Small intestine (tissue), 7 donors: ENCODE results near the gene TAS1R1. TPM values are rescaled to one million over a fixed set of nuclear protein-coding genes. Genes with fewer than 3 reads are reported as not detected.

ENCODE experiments used
- DNase-seq, 2 donors: peaks; one replicate each; pipeline versions ENCODE4 v3.0.0 to v3.0.0-alpha.2; 2013
- FAIRE-seq: peaks from 2 replicates; lab custom pipeline; 2012; peaks lifted over from hg19 to GRCh38; lab: Jason Lieb, UNC
- H3K27ac ChIP-seq, 3 donors: one replicate each; pipeline ENCODE4 v1.5.1; 2013; ENCODE audit warnings: low read length in 2 of 3, mild to moderate bottlenecking in 2 of 3, control low read depth in 1 of 3, inconsistent platforms in 1 of 3, low read depth in 1 of 3, moderate library complexity in 1 of 3
- H3K27me3 ChIP-seq, 3 donors: one replicate each; pipeline ENCODE4 v1.6.1; 2013; ENCODE audit warnings: low read length in 3 of 3, inconsistent platforms in 1 of 3; ENCODE audit not compliant: control insufficient read depth in 3 of 3, insufficient read depth in 3 of 3
- H3K36me3 ChIP-seq, 3 donors: one replicate each; pipeline ENCODE4 v1.6.1; 2013; ENCODE audit warnings: low read length in 3 of 3, inconsistent platforms in 1 of 3, low read depth in 1 of 3, mild to moderate bottlenecking in 1 of 3, moderate library complexity in 1 of 3; ENCODE audit not compliant: control insufficient read depth in 3 of 3, insufficient read depth in 2 of 3
- H3K4me1 ChIP-seq, 3 donors: one replicate each; pipeline ENCODE4 v1.6.1; 2013; ENCODE audit warnings: low read length in 2 of 3, inconsistent platforms in 1 of 3, low read depth in 1 of 3, mild to moderate bottlenecking in 1 of 3, moderate library complexity in 1 of 3; ENCODE audit not compliant: control insufficient read depth in 3 of 3, insufficient read depth in 2 of 3
- H3K4me3 ChIP-seq, 3 donors: one replicate each; pipeline ENCODE4 v1.5.1; 2013; ENCODE audit warnings: low read length in 3 of 3, control low read depth in 1 of 3, inconsistent platforms in 1 of 3, low read depth in 1 of 3, mild to moderate bottlenecking in 1 of 3, moderate library complexity in 1 of 3
- H3K9me3 ChIP-seq, 2 donors: one replicate each; pipeline ENCODE4 v1.6.1; 2013; ENCODE audit warnings: low read depth in 1 of 2, low read length in 1 of 2; ENCODE audit not compliant: control insufficient read depth in 2 of 2, insufficient read depth in 1 of 2
- WGBS, 3 donors: extraction: QIAGEN DNeasy Blood & Tissue Kit; methylation state at CpG; one replicate each; pipeline ENCODE4 v1.1.7; 2013; 5-methylcytosine and 5-hydroxymethylcytosine counted together
- polyA plus RNA-seq, 4 donors: library from polyadenylated mRNA; stranded (reverse) in 3 of 4; unstranded in 1 of 4; fragments of 200-250 nt in 3 of 4; fragments of 120-200 nt in 1 of 4; gene quantifications; one replicate each; pipeline versions ENCODE4 v1.2.1 to v1.2.3, GENCODE V29; 2013
- donor health status: healthy with polysubstance abuse.
- donor health status: control.
- donor health status: control.
- donor health status: Bipolar disorder and iron deficiency.
- donor health status: healthy.

Gene TAS1R1
- polyA plus RNA-seq, 4 donors = 0.07 to 0.27 (median 0.13) TPM; not detected in 1

DNA sequence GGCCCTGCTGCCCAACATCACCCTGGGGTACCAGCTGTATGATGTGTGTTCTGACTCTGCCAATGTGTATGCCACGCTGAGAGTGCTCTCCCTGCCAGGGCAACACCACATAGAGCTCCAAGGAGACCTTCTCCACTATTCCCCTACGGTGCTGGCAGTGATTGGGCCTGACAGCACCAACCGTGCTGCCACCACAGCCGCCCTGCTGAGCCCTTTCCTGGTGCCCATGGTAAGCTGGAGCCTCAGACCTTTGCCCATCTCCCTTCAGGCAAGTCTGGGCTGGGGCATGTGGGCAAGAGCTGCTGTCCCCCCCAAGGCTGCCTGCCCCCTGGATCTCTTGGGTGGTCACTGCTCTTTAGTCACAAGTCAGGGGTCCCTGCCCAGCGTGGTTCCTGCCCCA lies 15.9 kb downstream of the TAS1R1 start:
- Histone ChIP-seq H3K4me3 (no peak overlapping the region), H3K27me3 (peaks cover 0 to 2% (median 0%) of the 10 kb centered on the region in 3 donors), H3K27ac (no peak overlapping the region), H3K9me3 (peaks cover 0 to 6% of the 10 kb centered on the region in 2 donors), H3K36me3 (no peaks in the 10 kb centered on the region), H3K4me1 (no peaks in the 10 kb centered on the region)
- FAIRE-seq (no peak), DNase-seq (no peak)
- WGBS, 3 donors = 64 to 78% (median 78%) methylated on average over 4 to 5 of the region's 5 CpGs

DNA sequence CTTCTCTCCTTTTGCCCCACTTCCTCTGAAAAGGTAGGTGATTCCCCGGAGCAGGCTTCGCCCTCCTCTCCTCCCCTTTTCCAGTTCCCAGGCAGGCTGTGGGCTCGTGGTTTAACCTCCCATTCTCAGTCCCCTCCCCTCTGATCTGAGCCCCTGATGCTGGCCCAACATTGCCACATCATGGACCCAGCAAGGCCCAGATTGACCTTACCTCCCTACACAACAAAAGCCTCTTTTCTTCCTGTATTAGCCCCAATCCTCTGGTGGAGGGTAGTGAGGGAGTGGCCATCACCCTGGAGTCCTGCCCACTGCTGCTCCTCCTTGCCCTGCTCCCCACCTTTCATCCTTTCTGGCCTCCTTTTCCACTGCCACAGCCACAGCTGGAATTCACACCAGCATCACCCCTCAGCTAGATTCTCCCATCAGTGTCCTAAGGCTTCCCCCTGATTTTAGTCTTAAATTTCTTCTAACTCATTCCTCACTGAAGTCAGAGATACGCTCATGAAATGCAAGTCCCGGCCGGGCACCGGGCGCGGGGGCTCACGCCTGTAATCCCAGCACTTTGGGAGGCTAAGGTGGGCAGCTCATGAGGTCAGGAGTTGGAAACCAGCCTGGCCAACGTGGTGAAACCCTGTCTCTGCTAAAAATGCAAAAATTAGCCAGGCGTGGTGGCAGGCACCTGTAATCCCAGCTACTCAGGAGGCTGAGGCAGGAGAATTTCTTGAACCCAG lies 17.7 kb downstream of the TAS1R1 start:
- no peaks in the 10 kb centered on the region for H3K4me1 ChIP-seq
- 68 to 77% (median 77%) methylated on average over 12 of the region's 12 CpGs for WGBS, 3 donors
- H3K36me3 ChIP-seq = no peaks in the 10 kb centered on the region
- H3K27me3 ChIP-seq = peaks cover 0 to 2% (median 0%) of the 10 kb centered on the region in 3 donors
- H3K4me3 ChIP-seq = no peak overlapping the region
- peaks cover 0 to 6% of the 10 kb centered on the region in 2 donors for H3K9me3 ChIP-seq
- no peak overlapping the region for H3K27ac ChIP-seq
- DNase-seq = no peak
- no peak for FAIRE-seq

DNA sequence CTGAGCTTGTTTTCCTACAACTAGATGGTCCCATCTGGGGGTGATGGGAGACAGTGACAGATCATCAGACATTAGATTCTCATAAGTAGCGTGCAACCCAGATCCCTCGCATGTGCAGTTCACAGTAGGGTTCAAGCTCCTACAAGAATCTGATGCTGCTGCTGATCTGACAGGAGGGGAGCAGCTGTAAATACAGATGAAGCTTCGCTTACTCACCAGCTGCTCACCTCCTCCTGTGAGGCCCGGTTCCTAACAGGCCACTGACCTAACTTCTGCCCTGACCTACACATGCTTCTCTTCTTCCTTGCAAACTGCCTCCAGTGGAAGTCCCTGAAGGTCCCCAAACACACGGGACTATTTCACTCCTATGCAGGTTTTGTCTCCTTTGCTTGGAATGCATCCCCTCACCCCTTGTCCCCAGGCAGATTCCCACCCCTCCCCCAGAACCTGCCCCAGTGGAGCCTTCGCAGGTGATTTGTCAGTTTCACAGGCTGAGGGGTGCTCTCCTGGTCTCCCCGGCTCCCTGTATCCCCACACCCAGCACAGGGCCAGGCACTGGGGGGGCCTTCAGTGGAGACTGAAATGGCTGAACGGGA lies 19.0 kb downstream of the TAS1R1 start:
- DNase-seq (no peak), FAIRE-seq (no peak)
- H3K27ac ChIP-seq = no peak overlapping the region
- 78 to 86% (median 79%) methylated on average over 8 of the region's 8 CpGs for WGBS, 3 donors
- no peaks in the 10 kb centered on the region for H3K36me3 ChIP-seq
- H3K9me3 ChIP-seq = peaks cover 0 to 6% of the 10 kb centered on the region in 2 donors
- peaks cover 0 to 2% (median 0%) of the 10 kb centered on the region in 3 donors for H3K27me3 ChIP-seq
- H3K4me3 ChIP-seq = no peak overlapping the region
- peaks cover 0 to 2% (median 0%) of the 10 kb centered on the region in 3 donors for H3K4me1 ChIP-seq

DNA sequence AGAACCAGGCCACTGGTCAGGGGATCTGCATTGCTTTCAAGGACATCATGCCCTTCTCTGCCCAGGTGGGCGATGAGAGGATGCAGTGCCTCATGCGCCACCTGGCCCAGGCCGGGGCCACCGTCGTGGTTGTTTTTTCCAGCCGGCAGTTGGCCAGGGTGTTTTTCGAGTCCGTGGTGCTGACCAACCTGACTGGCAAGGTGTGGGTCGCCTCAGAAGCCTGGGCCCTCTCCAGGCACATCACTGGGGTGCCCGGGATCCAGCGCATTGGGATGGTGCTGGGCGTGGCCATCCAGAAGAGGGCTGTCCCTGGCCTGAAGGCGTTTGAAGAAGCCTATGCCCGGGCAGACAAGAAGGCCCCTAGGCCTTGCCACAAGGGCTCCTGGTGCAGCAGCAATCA lies 19.7 kb downstream of the TAS1R1 start:
- Histone ChIP-seq H3K9me3 (peaks cover 0 to 6% of the 10 kb centered on the region in 2 donors), H3K27ac (no peak overlapping the region), H3K4me1 (peaks cover 0 to 6% (median 0%) of the 10 kb centered on the region in 3 donors), H3K27me3 (peaks cover 0 to 2% (median 0%) of the 10 kb centered on the region in 3 donors), H3K36me3 (no peaks in the 10 kb centered on the region), H3K4me3 (no peak overlapping the region)
- 79 to 83% (median 80%) methylated on average over 14 of the region's 14 CpGs for WGBS, 3 donors
- DNase-seq (no peak), FAIRE-seq (no peak)

DNA sequence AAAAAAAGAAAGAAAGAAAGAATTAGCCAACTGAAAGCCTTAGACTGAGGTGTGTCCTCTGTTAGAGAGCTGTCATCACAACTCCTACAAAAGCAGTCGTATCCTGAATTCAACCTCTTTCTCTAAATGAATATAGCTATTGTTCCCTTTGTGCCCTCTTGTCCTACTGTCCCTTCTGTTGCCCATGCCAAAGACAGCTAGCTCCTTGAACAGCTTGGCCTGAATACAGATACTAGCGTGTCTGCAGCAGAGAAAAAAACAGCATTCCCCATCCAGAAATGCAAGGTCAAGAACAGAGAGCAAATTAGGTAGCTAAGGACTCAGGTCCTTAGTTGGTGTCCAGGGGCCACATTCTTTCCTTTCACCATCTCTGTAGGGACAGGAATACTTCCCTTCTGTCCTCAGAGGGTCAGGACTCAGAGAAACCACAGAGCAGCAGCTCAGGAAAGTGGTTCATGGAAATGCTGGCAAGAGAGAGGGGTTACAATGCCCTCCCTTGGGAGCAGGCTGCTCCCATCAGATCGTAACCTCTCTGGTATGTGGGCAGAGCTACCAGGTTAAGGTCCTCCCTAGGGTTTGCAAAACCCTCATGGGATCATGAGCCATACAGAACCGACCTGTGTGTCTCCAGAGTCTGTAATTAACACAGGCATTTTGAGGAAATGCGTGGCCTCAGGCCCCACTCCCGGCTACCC lies 22.9 kb downstream of the TAS1R1 start:
- no peak for DNase-seq
- 73 to 89% (median 78%) methylated on average over 6 of the region's 6 CpGs for WGBS, 3 donors
- Histone ChIP-seq H3K36me3 (peaks cover 0 to 13% (median 0%) of the 10 kb centered on the region in 3 donors), H3K9me3 (no peaks in the 10 kb centered on the region), H3K27me3 (no peaks in the 10 kb centered on the region), H3K4me3 (no peak overlapping the region), H3K27ac (no peak overlapping the region), H3K4me1 (peaks cover 4 to 29% (median 10%) of the 10 kb centered on the region in 3 donors)
- no peak for FAIRE-seq

DNA sequence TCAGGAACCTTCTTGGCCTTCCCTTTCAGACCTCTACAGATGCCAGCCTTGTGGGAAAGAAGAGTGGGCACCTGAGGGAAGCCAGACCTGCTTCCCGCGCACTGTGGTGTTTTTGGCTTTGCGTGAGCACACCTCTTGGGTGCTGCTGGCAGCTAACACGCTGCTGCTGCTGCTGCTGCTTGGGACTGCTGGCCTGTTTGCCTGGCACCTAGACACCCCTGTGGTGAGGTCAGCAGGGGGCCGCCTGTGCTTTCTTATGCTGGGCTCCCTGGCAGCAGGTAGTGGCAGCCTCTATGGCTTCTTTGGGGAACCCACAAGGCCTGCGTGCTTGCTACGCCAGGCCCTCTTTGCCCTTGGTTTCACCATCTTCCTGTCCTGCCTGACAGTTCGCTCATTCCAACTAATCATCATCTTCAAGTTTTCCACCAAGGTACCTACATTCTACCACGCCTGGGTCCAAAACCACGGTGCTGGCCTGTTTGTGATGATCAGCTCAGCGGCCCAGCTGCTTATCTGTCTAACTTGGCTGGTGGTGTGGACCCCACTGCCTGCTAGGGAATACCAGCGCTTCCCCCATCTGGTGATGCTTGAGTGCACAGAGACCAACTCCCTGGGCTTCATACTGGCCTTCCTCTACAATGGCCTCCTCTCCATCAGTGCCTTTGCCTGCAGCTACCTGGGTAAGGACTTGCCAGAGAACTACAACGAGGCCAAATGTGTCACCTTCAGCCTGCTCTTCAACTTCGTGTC lies 23.7 kb downstream of the TAS1R1 start:
- DNase-seq (no peak), FAIRE-seq (no peak)
- no peaks in the 10 kb centered on the region for H3K9me3 ChIP-seq
- H3K4me3 ChIP-seq = peak overlapping the region in 1 of 3 donors; percentile 79
- H3K36me3 ChIP-seq = peaks cover 0 to 13% (median 0%) of the 10 kb centered on the region in 3 donors
- 86 to 92% (median 90%) methylated on average over 14 of the region's 14 CpGs for WGBS, 3 donors
- H3K27ac ChIP-seq = peak overlapping the region in 2 of 3 donors; percentile 82 to 83
- no peaks in the 10 kb centered on the region for H3K27me3 ChIP-seq
- peaks cover 4 to 30% (median 10%) of the 10 kb centered on the region in 3 donors for H3K4me1 ChIP-seq

DNA sequence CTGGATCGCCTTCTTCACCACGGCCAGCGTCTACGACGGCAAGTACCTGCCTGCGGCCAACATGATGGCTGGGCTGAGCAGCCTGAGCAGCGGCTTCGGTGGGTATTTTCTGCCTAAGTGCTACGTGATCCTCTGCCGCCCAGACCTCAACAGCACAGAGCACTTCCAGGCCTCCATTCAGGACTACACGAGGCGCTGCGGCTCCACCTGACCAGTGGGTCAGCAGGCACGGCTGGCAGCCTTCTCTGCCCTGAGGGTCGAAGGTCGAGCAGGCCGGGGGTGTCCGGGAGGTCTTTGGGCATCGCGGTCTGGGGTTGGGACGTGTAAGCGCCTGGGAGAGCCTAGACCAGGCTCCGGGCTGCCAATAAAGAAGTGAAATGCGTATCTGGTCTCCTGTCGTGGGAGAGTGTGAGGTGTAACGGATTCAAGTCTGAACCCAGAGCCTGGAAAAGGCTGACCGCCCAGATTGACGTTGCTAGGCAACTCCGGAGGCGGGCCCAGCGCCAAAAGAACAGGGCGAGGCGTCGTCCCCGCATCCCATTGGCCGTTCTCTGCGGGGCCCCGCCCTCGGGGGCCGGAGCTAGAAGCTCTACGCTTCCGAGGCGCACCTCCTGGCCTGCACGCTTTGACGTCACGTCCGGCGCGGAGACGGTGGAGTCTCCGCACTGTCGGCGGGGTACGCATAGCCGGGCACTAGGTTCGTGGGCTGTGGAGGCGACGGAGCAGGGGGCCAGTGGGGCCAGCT lies 24.4 kb downstream of the TAS1R1 start, which contains the start of gene ZBTB48:
TSS of gene ZBTB48 (plus strand) at position 621 of the 745 bp plus-strand sequence. CDS start 616 bp downstream, outside the sequence.
- WGBS, 3 donors = 14 to 18% (median 14%) methylated on average over 44 to 58 of the region's 58 CpGs
- H3K27ac ChIP-seq = peak within 1 kb of the TSS; percentile 66 to 93 (median 83)
- H3K9me3 ChIP-seq = no peaks in the 10 kb centered on the region
- peaks cover 0 to 20% (median 0%) of the 10 kb centered on the region in 3 donors for H3K36me3 ChIP-seq
- FAIRE-seq (no peak), DNase-seq (peak; percentile 99)
- peaks cover 4 to 30% (median 10%) of the 10 kb centered on the region in 3 donors for H3K4me1 ChIP-seq
- H3K4me3 ChIP-seq = peak within 1 kb of the TSS; percentile 72 to 92 (median 79)
- no peaks in the 10 kb centered on the region for H3K27me3 ChIP-seq
